Natural killer cell (primary cell): ENCODE data around the gene PLBD1. TPM values are rescaled to one million over a fixed set of nuclear protein-coding genes. Genes with fewer than 3 reads are reported as not detected.
A peak's percentile ranks its signal among the peaks of the same experiment; 100 is the strongest.

Source experiments
- ATAC-seq, 3 donors: fragments of 150-1000 bp in 2 of 3; fragments of 200-7000 bp in 1 of 3; cut with Tn5 transposase; 1 replicate in 1 of 3; 2 replicates in 2 of 3; pipeline ENCODE4 v1.10.0; 2021; ENCODE audit warnings: mild to moderate bottlenecking in 2 of 3, moderate library complexity in 2 of 3
- DNase-seq, 2 donors: peaks; one replicate each; pipeline versions ENCODE4 v3.0.0 to v3.0.0-alpha.2; 2013 to 2021; ENCODE audit warnings: mixed read lengths in 1 of 2
- H3K27ac ChIP-seq: one replicate; pipeline ENCODE4 v1.5.1; 2013; ENCODE audit warnings: mild to moderate bottlenecking, low read length
- H3K27me3 ChIP-seq: one replicate; pipeline ENCODE4 v1.6.1; 2013; ENCODE audit warnings: low read length; ENCODE audit not compliant: control insufficient read depth, insufficient read depth
- H3K36me3 ChIP-seq: one replicate; pipeline ENCODE4 v1.6.1; 2013; ENCODE audit warnings: low read length; ENCODE audit not compliant: control insufficient read depth, insufficient read depth
- H3K4me1 ChIP-seq: one replicate; pipeline ENCODE4 v1.6.1; 2013; ENCODE audit warnings: low read length; ENCODE audit not compliant: control insufficient read depth, insufficient read depth
- H3K4me3 ChIP-seq: one replicate; pipeline ENCODE4 v1.5.1; 2013; ENCODE audit warnings: low read length
- H3K9me3 ChIP-seq: one replicate; pipeline ENCODE4 v1.6.1; 2013; ENCODE audit warnings: low read length; ENCODE audit not compliant: control insufficient read depth, insufficient read depth
- H3K27ac Mint-ChIP-seq, 2 donors: one replicate each; pipeline ENCODE4 v1.8.0; 2022; ENCODE audit warnings: mild to moderate bottlenecking in 2 of 2, mixed read lengths in 2 of 2, moderate library complexity in 1 of 2
- H3K27me3 Mint-ChIP-seq, 2 donors: one replicate each; pipeline ENCODE4 v1.8.0; 2022; ENCODE audit warnings: low read depth in 2 of 2, mixed read lengths in 2 of 2
- H3K36me3 Mint-ChIP-seq: one replicate; pipeline ENCODE4 v1.8.0; 2022; ENCODE audit warnings: mixed read lengths
- H3K4me1 Mint-ChIP-seq, 2 donors: one replicate each; pipeline ENCODE4 v1.8.0; 2022; ENCODE audit warnings: mixed read lengths in 2 of 2
- H3K4me3 Mint-ChIP-seq: one replicate; pipeline ENCODE4 v1.8.0; 2022; ENCODE audit warnings: mild to moderate bottlenecking, moderate library complexity, mixed read lengths
- H3K9me3 Mint-ChIP-seq, 2 donors: one replicate each; pipeline ENCODE4 v1.8.0; 2022; ENCODE audit warnings: mixed read lengths in 2 of 2
- CTCF ChIP-seq: fragments of 200-600 bp; IDR thresholded peaks from one replicate; pipeline ENCODE4 v1.8.0; 2022; ENCODE audit warnings: antibody characterized with exemption
- WGBS: methylation state at CpG from one replicate; pipeline ENCODE4 v1.1.7; 2013; ENCODE audit warnings: missing lambda C conversion rate; ENCODE audit not compliant: insufficient coverage; 5-methylcytosine and 5-hydroxymethylcytosine counted together
- intact Hi-C: fragments of 100-400 bp; cut with micrococcal nuclease; formaldehyde crosslinking; loops from one replicate; pipeline ENCODE4 v1.14.2; 2022
- total RNA-seq, 4 donors: library from RNA; stranded (reverse); fragments of 120-200 nt in 1 of 4; gene quantifications; one replicate each; pipeline versions ENCODE4 v1.2.3 to v1.2.4, GENCODE V29; 2013 to 2022

The PLBD1 gene
- total RNA-seq, 3 donors from 2014 or later (not counting 1 experiment from before 2014, with no cell fraction given), result 3.3 to 8.2 (median 4.6) TPM

- no peak overlapping the region for H3K27ac ChIP-seq
- WGBS, result 95% methylated on average over 7 of the region's 8 CpGs
- Mint-ChIP-seq H3K27me3 (peaks cover 3 to 14% of the 10 kb centered on the region in 2 donors), H3K27ac (no peak overlapping the region), H3K4me1 (no peaks in the 10 kb centered on the region), H3K36me3 (no peaks in the 10 kb centered on the region), H3K4me3 (no peak overlapping the region), H3K9me3 (no peaks in the 10 kb centered on the region)
- DNase-seq (no peak), ATAC-seq (no peak)
- no peaks in the 10 kb centered on the region for H3K27me3 ChIP-seq
- no peaks in the 10 kb centered on the region for H3K36me3 ChIP-seq
- H3K4me3 ChIP-seq, result no peak overlapping the region
- no peak for TF ChIP-seq CTCF
- no peaks in the 10 kb centered on the region for H3K9me3 ChIP-seq
- no peaks in the 10 kb centered on the region for H3K4me1 ChIP-seq
- intact Hi-C loops, result no loop called here
Measured at GRCh38 chr12:14557966-14558365, 9.7 kb downstream of the PLBD1 start.

GRCh38 chr12:14554281-14555007 lies 13.2 kb downstream of the PLBD1 start:
- H3K9me3 Mint-ChIP-seq, result no peaks in the 10 kb centered on the region
- Histone ChIP-seq H3K36me3 (no peaks in the 10 kb centered on the region), H3K27ac (no peak overlapping the region), H3K9me3 (no peaks in the 10 kb centered on the region), H3K4me1 (no peaks in the 10 kb centered on the region), H3K4me3 (no peak overlapping the region), H3K27me3 (no peaks in the 10 kb centered on the region)
- peaks cover 7 to 15% of the 10 kb centered on the region in 2 donors for H3K27me3 Mint-ChIP-seq
- peak in 1 of 2 donors; percentile 11 for DNase-seq
- no peaks in the 10 kb centered on the region for H3K36me3 Mint-ChIP-seq
- no peak overlapping the region for H3K27ac Mint-ChIP-seq
- peak in 1 of 3 donors; percentile 39 for ATAC-seq
- intact Hi-C loops, result no loop called here
- 36% methylated on average over 9 of the region's 9 CpGs for WGBS
- no peak overlapping the region for H3K4me3 Mint-ChIP-seq
- H3K4me1 Mint-ChIP-seq, result no peaks in the 10 kb centered on the region
- no peak for TF ChIP-seq CTCF

- DNase-seq (no peak), ATAC-seq (no peak)
- H3K36me3 ChIP-seq, result no peaks in the 10 kb centered on the region
Measured at GRCh38 chr12:14548609-14549008, 19.1 kb downstream of the PLBD1 start.

More at GRCh38 chr12:14548609-14549008, 19.1 kb downstream of the PLBD1 start:
- intact Hi-C loops, result no loop called here
- Mint-ChIP-seq H3K27ac (no peak overlapping the region), H3K36me3 (no peaks in the 10 kb centered on the region), H3K4me3 (no peak overlapping the region), H3K9me3 (no peaks in the 10 kb centered on the region), H3K4me1 (no peaks in the 10 kb centered on the region), H3K27me3 (peaks cover 14 to 19% of the 10 kb centered on the region in 2 donors)
- H3K9me3 ChIP-seq, result no peaks in the 10 kb centered on the region
- H3K27ac ChIP-seq, result no peak overlapping the region
- no peaks in the 10 kb centered on the region for H3K4me1 ChIP-seq
- TF ChIP-seq CTCF, result no peak
- no peaks in the 10 kb centered on the region for H3K27me3 ChIP-seq
- WGBS, result 87% methylated on average over 6 of the region's 6 CpGs
- H3K4me3 ChIP-seq, result no peak overlapping the region
